HepG2 (cell line): ENCODE results near the gene AGR2. TPM values are rescaled to one million over a fixed set of nuclear protein-coding genes. Genes with fewer than 3 reads are reported as not detected.

Experiments
- FOXO1 ChIP-seq: sonication (generic); formaldehyde crosslinking; IDR thresholded peaks from 2 replicates; pipeline ENCODE4 v1.4.0; 2020; ENCODE audit warnings: missing genetic modification reagents
- GABPA ChIP-seq, 2 experiments: IDR thresholded peaks; 2 replicates each; pipeline ENCODE4 v1.6.1; 2011 to 2016; ENCODE audit warnings: low read depth in 2 of 2, low read length in 1 of 2, missing biosample characterization in 1 of 2, missing genetic modification characterization in 1 of 2
- HMG20B ChIP-seq: conservative IDR thresholded peaks from 2 replicates; pipeline ENCODE4 v1.6.1; 2016; ENCODE audit warnings: missing genetic modification reagents, missing compliant biosample characterization
- IRX3 ChIP-seq: sonication (generic); formaldehyde crosslinking; IDR thresholded peaks from 2 replicates; pipeline ENCODE4 v1.8.1; 2023; ENCODE audit warnings: mild to moderate bottlenecking, low read depth, missing genetic modification reagents, borderline replicate concordance
- KDM5B ChIP-seq: sonication (generic); formaldehyde crosslinking; IDR thresholded peaks from 2 replicates; pipeline ENCODE4 v1.4.0; 2020; ENCODE audit warnings: missing genetic modification reagents, mild to moderate bottlenecking, borderline replicate concordance
- KMT2A ChIP-seq: sonication (generic); formaldehyde crosslinking; IDR thresholded peaks from 2 replicates; pipeline ENCODE4 v1.4.0; 2020; ENCODE audit warnings: missing genetic modification reagents
- NFYB ChIP-seq: sonication (generic); formaldehyde crosslinking; IDR thresholded peaks from 2 replicates; pipeline ENCODE4 v1.4.0; 2020; ENCODE audit warnings: missing genetic modification reagents
- POGZ ChIP-seq: sonication (generic); formaldehyde crosslinking; IDR thresholded peaks from 2 replicates; pipeline ENCODE4 v1.4.0; 2020; ENCODE audit warnings: mild to moderate bottlenecking, missing genetic modification reagents
- PTBP1 ChIP-seq: fragments of 200-400 bp; formaldehyde crosslinking; IDR thresholded peaks from 2 replicates; pipeline ENCODE4 v1.6.1; 2018; ENCODE audit warnings: low read length, low read depth; ENCODE audit not compliant: poor library complexity, severe bottlenecking
- SAP130 ChIP-seq: IDR thresholded peaks from 2 replicates; pipeline ENCODE4 v1.6.1; 2016; ENCODE audit warnings: low read depth
- SATB2 ChIP-seq: sonication (generic); formaldehyde crosslinking; IDR thresholded peaks from 2 replicates; pipeline ENCODE4 v1.5.0; 2020; ENCODE audit warnings: missing genetic modification reagents
- SP4 ChIP-seq: sonication (generic); formaldehyde crosslinking; IDR thresholded peaks from 2 replicates; pipeline ENCODE4 v1.8.1; 2023; ENCODE audit warnings: mild to moderate bottlenecking, missing genetic modification reagents
- ZEB1 ChIP-seq: IDR thresholded peaks from 2 replicates; pipeline ENCODE4 v1.6.1; 2012; ENCODE audit warnings: mild to moderate bottlenecking, low read depth, inconsistent platforms; ENCODE audit not compliant: insufficient replicate concordance
- ZFY ChIP-seq: sonication (generic); formaldehyde crosslinking; IDR thresholded peaks from 2 replicates; pipeline ENCODE4 v1.4.0; 2020; ENCODE audit warnings: missing genetic modification reagents
- ZMAT3 ChIP-seq: sonication (generic); formaldehyde crosslinking; conservative IDR thresholded peaks from 2 replicates; pipeline ENCODE4 v1.7.0; 2021; ENCODE audit warnings: missing genetic modification reagents
- ZNF224 ChIP-seq: sonication (generic); formaldehyde crosslinking; IDR thresholded peaks from 2 replicates; pipeline ENCODE4 v1.5.0; 2020; ENCODE audit warnings: mild to moderate bottlenecking, missing genetic modification reagents
- ZNF260 ChIP-seq: sonication (generic); formaldehyde crosslinking; IDR thresholded peaks from 2 replicates; pipeline ENCODE4 v1.4.0; 2020; ENCODE audit warnings: missing genetic modification reagents, low read depth, mild to moderate bottlenecking, borderline replicate concordance
- ZNF383 ChIP-seq: sonication (generic); formaldehyde crosslinking; IDR thresholded peaks from 2 replicates; pipeline ENCODE4 v1.4.0; 2020; ENCODE audit warnings: missing genetic modification reagents, mild to moderate bottlenecking, borderline replicate concordance
- ZNF567 ChIP-seq: sonication (generic); formaldehyde crosslinking; IDR thresholded peaks from 2 replicates; pipeline ENCODE4 v1.8.1; 2023; ENCODE audit warnings: mild to moderate bottlenecking, missing genetic modification reagents, borderline replicate concordance
- ZNF83 ChIP-seq: sonication (generic); formaldehyde crosslinking; IDR thresholded peaks from 2 replicates; pipeline ENCODE4 v1.4.0; 2020; ENCODE audit warnings: missing genetic modification reagents, mild to moderate bottlenecking, borderline replicate concordance
- polyA plus RNA-seq, 8 experiments: library from polyadenylated mRNA; depleted of rRNA in 3 of 8; stranded (reverse) in 7 of 8; unstranded in 1 of 8; fragments of >200 nt; fragmentation: Illumina TruSeq in 4 of 8; extraction: Trizol in 4 of 8; gene quantifications; 2 replicates each; pipeline versions ENCODE4 v1.2.1 to v1.2.3, GENCODE V29; 2011 to 2016; ENCODE audit warnings: low read depth in 4 of 8, missing spikeins in 1 of 8, mixed read lengths in 1 of 8; ENCODE audit not compliant: insufficient read depth in 1 of 8
- total RNA-seq, 5 experiments: library from RNA; depleted of rRNA; stranded (reverse); fragments of >200 nt; fragmentation: Illumina TruSeq; extraction: Trizol; gene quantifications; 2 replicates each; pipeline ENCODE4 v1.2.3, GENCODE V29; 2016; ENCODE audit warnings: low read depth in 1 of 5
- TF ChIP-seq, protein P1 (sequence below): sonication (generic); formaldehyde crosslinking; IDR thresholded peaks from 2 replicates; pipeline ENCODE4 v1.4.0; 2020; ENCODE audit warnings: mild to moderate bottlenecking, missing genetic modification reagents
- TF ChIP-seq, protein P2 (sequence below): sonication (generic); formaldehyde crosslinking; IDR thresholded peaks from 2 replicates; pipeline ENCODE4 v1.5.0; 2020; ENCODE audit warnings: missing genetic modification reagents, mild to moderate bottlenecking, borderline replicate concordance
- TF ChIP-seq, protein P3 (sequence below): sonication (generic); formaldehyde crosslinking; conservative IDR thresholded peaks from 2 replicates; pipeline ENCODE4 v1.8.1; 2023; ENCODE audit warnings: missing genetic modification reagents

AGR2 gene
- total and polyA plus RNA-seq, 2 of the 13 experiments (the other 11 are each of a cell fraction or from before 2014, with no cell fraction given) = 1.7 to 2.9 TPM

DNA sequence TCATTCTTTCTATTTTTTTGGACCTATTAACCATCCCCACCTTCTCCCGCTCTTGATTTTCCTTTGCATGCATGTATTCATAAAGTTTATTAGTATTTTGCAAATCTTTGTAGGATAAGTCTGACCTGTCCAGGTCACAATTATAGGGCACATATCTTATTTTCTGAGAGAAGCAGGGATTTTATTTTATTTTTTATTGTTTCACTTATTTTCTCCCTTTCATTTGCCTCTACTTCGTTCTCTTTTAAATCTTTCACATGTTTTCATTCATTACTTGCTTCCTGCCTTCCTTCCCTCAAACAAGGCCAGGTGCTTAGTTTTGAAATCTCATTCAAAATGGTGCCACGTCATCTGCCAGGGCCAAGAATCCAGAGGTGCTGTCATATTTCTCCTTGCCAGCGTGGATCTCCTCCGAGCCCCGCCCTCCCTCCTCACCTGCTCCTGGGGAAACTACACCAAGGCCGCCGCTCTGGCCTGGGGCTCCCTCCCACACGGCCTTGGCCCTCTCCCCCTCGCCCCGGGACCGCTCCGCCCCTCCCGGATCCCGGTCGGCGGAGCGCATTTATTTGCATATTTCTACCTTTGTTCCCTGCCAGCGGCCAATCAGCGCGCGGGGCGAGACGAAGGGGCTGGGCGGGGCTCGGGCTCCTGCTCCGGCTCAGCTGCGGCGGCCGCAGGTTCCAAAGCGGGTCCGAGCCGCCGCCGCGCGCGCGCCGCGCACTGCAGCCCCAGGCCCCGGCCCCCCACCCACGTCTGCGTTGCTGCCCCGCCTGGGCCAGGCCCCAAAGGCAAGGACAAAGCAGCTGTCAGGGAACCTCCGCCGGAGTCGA, 51.5 kb downstream of the AGR2 start, which contains the start of gene TSPAN13 (continued):
- TF ChIP-seq, protein P1, sequence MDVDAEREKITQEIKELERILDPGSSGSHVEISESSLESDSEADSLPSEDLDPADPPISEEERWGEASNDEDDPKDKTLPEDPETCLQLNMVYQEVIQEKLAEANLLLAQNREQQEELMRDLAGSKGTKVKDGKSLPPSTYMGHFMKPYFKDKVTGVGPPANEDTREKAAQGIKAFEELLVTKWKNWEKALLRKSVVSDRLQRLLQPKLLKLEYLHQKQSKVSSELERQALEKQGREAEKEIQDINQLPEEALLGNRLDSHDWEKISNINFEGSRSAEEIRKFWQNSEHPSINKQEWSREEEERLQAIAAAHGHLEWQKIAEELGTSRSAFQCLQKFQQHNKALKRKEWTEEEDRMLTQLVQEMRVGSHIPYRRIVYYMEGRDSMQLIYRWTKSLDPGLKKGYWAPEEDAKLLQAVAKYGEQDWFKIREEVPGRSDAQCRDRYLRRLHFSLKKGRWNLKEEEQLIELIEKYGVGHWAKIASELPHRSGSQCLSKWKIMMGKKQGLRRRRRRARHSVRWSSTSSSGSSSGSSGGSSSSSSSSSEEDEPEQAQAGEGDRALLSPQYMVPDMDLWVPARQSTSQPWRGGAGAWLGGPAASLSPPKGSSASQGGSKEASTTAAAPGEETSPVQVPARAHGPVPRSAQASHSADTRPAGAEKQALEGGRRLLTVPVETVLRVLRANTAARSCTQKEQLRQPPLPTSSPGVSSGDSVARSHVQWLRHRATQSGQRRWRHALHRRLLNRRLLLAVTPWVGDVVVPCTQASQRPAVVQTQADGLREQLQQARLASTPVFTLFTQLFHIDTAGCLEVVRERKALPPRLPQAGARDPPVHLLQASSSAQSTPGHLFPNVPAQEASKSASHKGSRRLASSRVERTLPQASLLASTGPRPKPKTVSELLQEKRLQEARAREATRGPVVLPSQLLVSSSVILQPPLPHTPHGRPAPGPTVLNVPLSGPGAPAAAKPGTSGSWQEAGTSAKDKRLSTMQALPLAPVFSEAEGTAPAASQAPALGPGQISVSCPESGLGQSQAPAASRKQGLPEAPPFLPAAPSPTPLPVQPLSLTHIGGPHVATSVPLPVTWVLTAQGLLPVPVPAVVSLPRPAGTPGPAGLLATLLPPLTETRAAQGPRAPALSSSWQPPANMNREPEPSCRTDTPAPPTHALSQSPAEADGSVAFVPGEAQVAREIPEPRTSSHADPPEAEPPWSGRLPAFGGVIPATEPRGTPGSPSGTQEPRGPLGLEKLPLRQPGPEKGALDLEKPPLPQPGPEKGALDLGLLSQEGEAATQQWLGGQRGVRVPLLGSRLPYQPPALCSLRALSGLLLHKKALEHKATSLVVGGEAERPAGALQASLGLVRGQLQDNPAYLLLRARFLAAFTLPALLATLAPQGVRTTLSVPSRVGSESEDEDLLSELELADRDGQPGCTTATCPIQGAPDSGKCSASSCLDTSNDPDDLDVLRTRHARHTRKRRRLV (CRISPR knock-in tag) = peak; percentile 94
- TF ChIP-seq POGZ = 0 out of 2 replicates have a peak, but pooled peaks have one; percentile 26
- TF ChIP-seq HMG20B (CRISPR knock-in tag) = no peak
- TF ChIP-seq ZEB1 = no peak
- TF ChIP-seq ZNF260 (CRISPR knock-in tag) = no peak
- no peak for TF ChIP-seq ZNF83 (CRISPR knock-in tag)
- TF ChIP-seq ZFY (CRISPR knock-in tag) = 0 out of 2 replicates have a peak, but pooled peaks have one; percentile 30
- no peak for TF ChIP-seq IRX3 (CRISPR knock-in tag)
- TF ChIP-seq, protein P2, sequence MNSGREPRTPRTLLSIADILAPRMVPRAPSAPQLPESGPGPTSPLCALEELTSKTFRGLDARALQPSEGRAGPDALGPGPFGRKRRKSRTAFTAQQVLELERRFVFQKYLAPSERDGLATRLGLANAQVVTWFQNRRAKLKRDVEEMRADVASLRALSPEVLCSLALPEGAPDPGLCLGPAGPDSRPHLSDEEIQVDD (CRISPR knock-in tag) = no peak
- TF ChIP-seq KMT2A = 0 out of 2 replicates have a peak, but pooled peaks have one; percentile 4
- peak; percentile 57 for TF ChIP-seq SAP130 (CRISPR knock-in tag)
- TF ChIP-seq GABPA (IDR thresholded peaks at IDR 0.05; ENCODE audit: low read depth, low read length) = no peak
- no peak for TF ChIP-seq GABPA (CRISPR knock-in tag; IDR thresholded peaks at IDR 0.05; ENCODE audit: low read depth)
- peak; percentile 34; the same call in 1 of the 2 replicates for TF ChIP-seq SP4 (CRISPR knock-in tag)
- TF ChIP-seq NFYB (CRISPR knock-in tag) = peak; percentile 81
- no peak for TF ChIP-seq SATB2 (CRISPR knock-in tag)
- no peak for TF ChIP-seq ZNF224 (CRISPR knock-in tag)
- TF ChIP-seq ZNF567 (CRISPR knock-in tag) = 0 out of 2 replicates have a peak, but pooled peaks have one; percentile 8
- TF ChIP-seq ZMAT3 = no peak
- TF ChIP-seq, protein P3, sequence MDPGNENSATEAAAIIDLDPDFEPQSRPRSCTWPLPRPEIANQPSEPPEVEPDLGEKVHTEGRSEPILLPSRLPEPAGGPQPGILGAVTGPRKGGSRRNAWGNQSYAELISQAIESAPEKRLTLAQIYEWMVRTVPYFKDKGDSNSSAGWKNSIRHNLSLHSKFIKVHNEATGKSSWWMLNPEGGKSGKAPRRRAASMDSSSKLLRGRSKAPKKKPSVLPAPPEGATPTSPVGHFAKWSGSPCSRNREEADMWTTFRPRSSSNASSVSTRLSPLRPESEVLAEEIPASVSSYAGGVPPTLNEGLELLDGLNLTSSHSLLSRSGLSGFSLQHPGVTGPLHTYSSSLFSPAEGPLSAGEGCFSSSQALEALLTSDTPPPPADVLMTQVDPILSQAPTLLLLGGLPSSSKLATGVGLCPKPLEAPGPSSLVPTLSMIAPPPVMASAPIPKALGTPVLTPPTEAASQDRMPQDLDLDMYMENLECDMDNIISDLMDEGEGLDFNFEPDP (CRISPR knock-in tag) = 0 out of 2 replicates have a peak, but pooled peaks have one; percentile 56
- no peak for TF ChIP-seq FOXO1 (CRISPR knock-in tag)
- TF ChIP-seq KDM5B (CRISPR knock-in tag) = no peak
- TF ChIP-seq PTBP1 = no peak
- TF ChIP-seq ZNF383 = no peak
